Stimulated activated CD8-positive, alpha-beta memory T cell treated with anti-CD3 and anti-CD28 coated beads, Interleukin-7, amount 100 ng/mL, for 4 hours (primary cell): ENCODE measurements around the gene PPHLN1.

Source experiments
- DNase-seq, 2 donors: peaks; one replicate each; pipeline ENCODE4 v3.0.0-alpha.2; 2020; ENCODE audit warnings: low read depth in 2 of 2

Gene PPHLN1

GRCh38 chr12:42442311-42442759 is 116.4 kb downstream of the PPHLN1 start:
- DNase-seq, result no peak

GRCh38 chr12:42442888-42443287 is 116.9 kb downstream of the PPHLN1 start:
- no peak for DNase-seq

GRCh38 chr12:42444192-42444943 is 118.4 kb downstream of the PPHLN1 start:
- DNase-seq, result no peak

GRCh38 chr12:42445891-42446290 is 119.9 kb downstream of the PPHLN1 start:
- no peak for DNase-seq

- no peak for DNase-seq
These were observed 120.8 kb downstream of the PPHLN1 start for GRCh38 chr12:42446761-42447160.

- no peak for DNase-seq
These were observed 121.4 kb downstream of the PPHLN1 start for GRCh38 chr12:42447371-42447786.

- no peak for DNase-seq
These were observed 122.9 kb downstream of the PPHLN1 start for GRCh38 chr12:42448841-42449240.

GRCh38 chr12:42450248-42450647 is 124.3 kb downstream of the PPHLN1 start:
- DNase-seq, result no peak

- DNase-seq, result no peak
These were observed 132.6 kb downstream of the PPHLN1 start for GRCh38 chr12:42458575-42458974.

- no peak for DNase-seq
These were observed 133.4 kb downstream of the PPHLN1 start for GRCh38 chr12:42459336-42459847.

- no peak for DNase-seq
These were observed 136.5 kb downstream of the PPHLN1 start for GRCh38 chr12:42462486-42462885.

GRCh38 chr12:42463671-42464070 is 137.7 kb downstream of the PPHLN1 start:
- no peak for DNase-seq

- no peak for DNase-seq
These were observed 142.4 kb downstream of the PPHLN1 start for GRCh38 chr12:42468341-42468821.

- no peak for DNase-seq
These were observed 143.0 kb downstream of the PPHLN1 start for GRCh38 chr12:42468921-42469320.

- DNase-seq, result no peak
These were observed 143.6 kb downstream of the PPHLN1 start for GRCh38 chr12:42469355-42470175.

- DNase-seq, result no peak
These were observed 146.4 kb downstream of the PPHLN1 start for GRCh38 chr12:42472376-42472775.

GRCh38 chr12:42473130-42473529 is 147.2 kb downstream of the PPHLN1 start:
- no peak for DNase-seq

- DNase-seq, result no peak
These were observed 147.6 kb downstream of the PPHLN1 start for GRCh38 chr12:42473561-42473960.

- DNase-seq, result no peak
These were observed 148.4 kb downstream of the PPHLN1 start for GRCh38 chr12:42474391-42474790.

- DNase-seq, result no peak
These were observed 149.1 kb downstream of the PPHLN1 start for GRCh38 chr12:42475106-42475505.

- DNase-seq, result no peak
These were observed 152.0 kb downstream of the PPHLN1 start for GRCh38 chr12:42477941-42478340.

GRCh38 chr12:42481368-42481767 is 155.4 kb downstream of the PPHLN1 start:
- no peak for DNase-seq
